Activated T-cell treated with anti-CD3 and anti-CD28 coated beads, Interleukin-2, amount 50 U/mL, for 4 hours (primary cell): ENCODE results near the gene RAD51B. TPM values are rescaled to one million over a fixed set of nuclear protein-coding genes. Genes with fewer than 3 reads are reported as not detected.

Experiments used
- ATAC-seq, 2 donors: fragments of 200-7000 bp; cut with Tn5 transposase; one replicate each; pipeline ENCODE4 v1.10.0; 2021
- DNase-seq: peaks from one replicate; pipeline ENCODE4 v3.0.0-alpha.2; 2020
- H3K27me3 Mint-ChIP-seq: one replicate; pipeline ENCODE4 v1.8.0; 2021; ENCODE audit warnings: low read depth, mixed read lengths
- H3K36me3 Mint-ChIP-seq: one replicate; pipeline ENCODE4 v1.8.0; 2022; ENCODE audit warnings: mixed read lengths; ENCODE audit not compliant: insufficient read depth
- H3K4me1 Mint-ChIP-seq: one replicate; pipeline ENCODE4 v1.8.0; 2021; ENCODE audit warnings: low read depth, mixed read lengths
- H3K4me3 Mint-ChIP-seq: one replicate; pipeline ENCODE4 v1.8.0; 2021; ENCODE audit warnings: mild to moderate bottlenecking, moderate library complexity, mixed read lengths
- H3K9me3 Mint-ChIP-seq: one replicate; pipeline ENCODE4 v1.8.0; 2021; ENCODE audit warnings: mixed read lengths
- total RNA-seq, 3 donors: library from RNA; stranded (reverse); gene quantifications; one replicate each; pipeline ENCODE4 v1.2.1, GENCODE V29; 2021

The RAD51B gene
- total RNA-seq, 3 donors from 2014 or later, result 10.6 to 16.1 (median 14.2) TPM

DNA sequence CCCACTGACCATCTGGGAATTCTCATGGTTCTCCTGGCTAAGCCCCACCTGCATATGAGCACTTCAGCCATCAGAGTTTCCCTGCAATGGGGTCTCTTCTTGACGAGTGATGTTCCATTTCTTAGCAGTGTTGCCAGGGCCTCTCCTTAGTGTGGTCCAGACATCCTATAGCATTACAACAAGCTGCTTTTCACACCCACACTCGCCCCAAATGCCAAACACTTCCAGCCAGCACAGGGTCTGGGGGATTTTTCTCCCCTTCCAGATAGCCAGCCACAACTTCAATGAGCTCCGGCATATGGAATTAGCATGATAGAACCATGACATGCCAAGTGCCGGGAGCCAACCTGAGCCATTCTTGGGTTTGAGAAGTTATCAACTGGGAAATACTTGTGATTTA, 705.9 kb downstream of the RAD51B start:
- H3K36me3 Mint-ChIP-seq, result peaks cover 2% of the 10 kb centered on the region

DNA sequence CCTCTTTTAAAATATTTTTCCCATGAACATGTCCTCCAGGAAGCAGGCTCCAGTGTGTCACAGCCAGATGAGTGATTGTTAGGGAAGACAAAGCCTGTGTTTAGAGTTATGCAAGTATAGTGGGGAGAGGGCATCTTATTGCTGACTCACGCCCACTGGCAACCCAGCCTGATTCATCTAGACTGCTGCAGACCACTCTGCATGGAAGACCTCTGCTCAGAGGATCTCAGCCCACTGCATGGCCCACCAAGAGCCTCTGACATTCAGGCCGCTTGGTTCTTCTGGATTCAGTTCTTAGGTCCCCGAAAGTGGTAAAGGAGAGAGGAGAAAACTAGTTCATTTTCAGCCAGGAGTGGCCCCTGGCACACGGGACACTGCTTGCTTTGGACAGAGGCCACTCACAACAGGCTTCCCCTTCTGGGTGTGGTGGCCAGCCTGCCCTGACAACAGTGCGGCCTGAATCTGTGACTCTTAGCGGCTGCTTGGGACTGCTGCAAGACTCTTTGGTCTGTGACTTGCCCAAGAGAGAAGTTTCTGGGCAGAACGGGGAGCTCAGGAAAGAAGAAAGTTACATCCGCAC, 707.0 kb downstream of the RAD51B start:
- DNase-seq (no peak), ATAC-seq (no peak)
- Mint-ChIP-seq H3K9me3 (peaks cover 11% of the 10 kb centered on the region), H3K36me3 (peaks cover 3% of the 10 kb centered on the region), H3K4me1 (peaks cover 2% of the 10 kb centered on the region), H3K27me3 (no peaks in the 10 kb centered on the region), H3K4me3 (no peak overlapping the region)

More for the DNA sequence above, 705.9 kb downstream of the RAD51B start:
- ATAC-seq, result no peak
- Mint-ChIP-seq H3K4me3 (no peak overlapping the region), H3K9me3 (peaks cover 7% of the 10 kb centered on the region), H3K27me3 (no peaks in the 10 kb centered on the region), H3K4me1 (peaks cover 5% of the 10 kb centered on the region)
- no peak for DNase-seq

DNA sequence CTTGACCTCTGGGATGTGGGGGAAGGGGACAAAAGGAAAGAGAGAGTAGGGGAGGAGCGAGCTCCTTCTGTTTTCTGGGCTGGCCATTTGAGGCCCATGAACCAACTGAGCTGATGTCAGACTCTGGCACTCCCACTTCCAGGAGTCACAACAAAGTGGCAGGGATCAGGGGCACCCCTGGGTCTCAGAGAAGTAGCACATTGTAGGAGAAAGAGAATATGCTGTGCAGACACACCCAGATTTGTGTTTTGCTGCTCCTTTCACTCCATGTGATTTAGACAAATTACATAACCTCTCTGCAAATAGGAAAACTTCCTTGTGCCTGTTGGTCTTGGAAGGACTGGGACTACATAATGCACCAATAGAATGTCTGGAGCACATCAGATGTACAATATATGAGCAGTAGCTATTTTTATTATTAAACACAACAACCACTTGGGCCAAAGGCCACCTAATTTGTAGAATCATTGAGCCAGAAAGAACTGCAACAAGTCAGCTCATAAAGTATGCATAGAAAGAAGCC, 707.8 kb downstream of the RAD51B start:
- ATAC-seq, result no peak
- no peak for DNase-seq
- H3K9me3 Mint-ChIP-seq, result peaks cover 11% of the 10 kb centered on the region
- H3K27me3 Mint-ChIP-seq, result no peaks in the 10 kb centered on the region
- H3K4me3 Mint-ChIP-seq, result no peak overlapping the region
- peaks cover 2% of the 10 kb centered on the region for H3K4me1 Mint-ChIP-seq
- peaks cover 3% of the 10 kb centered on the region for H3K36me3 Mint-ChIP-seq

DNA sequence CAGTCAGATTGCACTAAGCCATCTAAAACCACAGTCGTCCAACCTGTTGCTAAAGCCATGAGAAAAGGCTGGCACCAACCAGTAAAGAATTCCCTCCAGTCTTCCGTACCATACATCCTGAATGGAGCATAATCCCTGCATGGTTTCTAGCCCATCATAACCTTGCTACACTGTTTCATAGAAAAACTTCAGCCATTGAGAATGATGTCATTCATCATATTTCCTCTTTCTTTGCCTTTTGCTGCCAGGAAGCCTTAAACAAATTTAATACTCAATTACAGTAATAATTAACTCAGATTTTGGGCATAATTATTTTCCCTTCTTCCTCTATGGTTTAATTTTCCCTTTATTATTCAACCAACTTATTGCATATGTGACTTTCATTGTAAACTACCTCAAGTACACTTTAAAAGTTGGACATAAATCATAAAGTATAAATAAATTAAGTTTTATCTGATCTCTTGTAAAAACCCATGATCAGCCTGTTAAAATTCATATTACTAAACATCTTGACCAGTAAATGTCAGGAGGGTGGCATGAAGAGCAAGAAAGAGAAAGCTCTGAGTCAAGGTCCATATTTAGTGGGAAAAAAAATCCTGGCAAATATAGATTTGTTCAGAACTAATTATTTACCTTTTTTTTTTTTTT, 708.6 kb downstream of the RAD51B start:
- no peak for ATAC-seq
- no peak for DNase-seq
- Mint-ChIP-seq H3K27me3 (no peaks in the 10 kb centered on the region), H3K4me3 (no peak overlapping the region), H3K9me3 (peaks cover 11% of the 10 kb centered on the region), H3K4me1 (peaks cover 2% of the 10 kb centered on the region), H3K36me3 (peaks cover 3% of the 10 kb centered on the region)

DNA sequence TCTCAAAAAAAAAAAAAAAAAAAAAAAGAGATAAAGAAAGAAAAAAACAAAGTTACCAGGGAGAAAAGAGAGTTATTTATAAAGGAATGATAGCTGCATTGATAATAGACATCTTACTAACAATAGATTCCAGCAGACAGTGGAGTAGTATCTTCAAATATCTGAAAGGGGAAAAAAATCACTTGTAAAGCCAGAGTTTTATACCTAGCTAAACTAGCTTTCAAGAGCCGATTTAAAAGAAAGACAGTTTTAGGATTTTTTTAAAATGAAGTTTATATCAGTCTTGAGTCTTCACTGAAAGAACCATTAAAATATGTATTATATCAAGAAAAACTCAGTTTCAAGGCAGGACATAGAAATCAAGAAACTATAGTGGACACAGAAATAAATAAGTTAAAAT, 710.9 kb downstream of the RAD51B start:
- Mint-ChIP-seq H3K9me3 (peaks cover 11% of the 10 kb centered on the region), H3K27me3 (no peaks in the 10 kb centered on the region), H3K36me3 (peaks cover 3% of the 10 kb centered on the region), H3K4me1 (peaks cover 2% of the 10 kb centered on the region), H3K4me3 (no peak overlapping the region)
- no peak for ATAC-seq
- DNase-seq, result no peak

DNA sequence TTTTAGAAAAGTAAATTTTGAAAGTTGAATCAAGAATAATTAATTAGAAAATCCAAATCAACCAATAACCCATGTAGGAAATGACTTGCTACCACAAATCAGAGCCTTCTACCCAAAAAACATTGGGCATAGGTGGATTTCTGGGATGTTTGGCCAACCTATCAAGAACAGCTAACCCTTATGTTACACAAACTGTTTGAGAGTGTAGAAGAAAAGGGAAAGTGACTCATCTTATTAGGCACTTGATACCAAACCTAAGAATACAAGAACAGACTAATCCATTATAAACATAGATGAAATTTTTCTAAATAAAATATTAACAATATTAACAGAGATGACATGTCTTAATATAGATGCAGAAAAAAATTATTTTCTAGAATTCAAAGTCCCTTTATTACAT, 712.9 kb downstream of the RAD51B start:
- H3K4me3 Mint-ChIP-seq, result no peak overlapping the region
- DNase-seq (no peak), ATAC-seq (no peak)
- peaks cover 2% of the 10 kb centered on the region for H3K4me1 Mint-ChIP-seq
- H3K9me3 Mint-ChIP-seq, result peaks cover 11% of the 10 kb centered on the region
- H3K27me3 Mint-ChIP-seq, result no peaks in the 10 kb centered on the region
- H3K36me3 Mint-ChIP-seq, result peaks cover 3% of the 10 kb centered on the region

DNA sequence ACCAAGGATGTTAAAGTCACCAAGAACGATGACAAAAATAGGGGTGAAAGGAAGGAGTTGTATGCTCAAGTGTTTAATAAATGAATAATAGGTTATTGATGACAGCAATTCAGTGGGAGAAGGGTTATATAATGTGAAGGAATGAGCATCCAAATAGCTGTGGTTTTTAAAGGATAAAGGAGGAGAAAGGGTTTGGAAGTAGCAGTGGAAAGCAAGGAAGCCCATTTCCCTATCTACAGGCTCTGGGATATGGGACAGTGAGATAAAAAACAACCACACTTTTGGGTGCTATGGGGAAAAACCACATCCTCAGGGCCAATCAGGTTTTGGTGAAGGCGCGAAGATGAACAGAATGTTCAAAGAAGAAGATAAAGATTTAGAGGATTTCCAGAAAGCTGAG, 714.7 kb downstream of the RAD51B start:
- Mint-ChIP-seq H3K4me1 (no peaks in the 10 kb centered on the region), H3K9me3 (peaks cover 11% of the 10 kb centered on the region), H3K4me3 (no peak overlapping the region), H3K36me3 (peaks cover 3% of the 10 kb centered on the region), H3K27me3 (no peaks in the 10 kb centered on the region)
- ATAC-seq (no peak), DNase-seq (no peak)

DNA sequence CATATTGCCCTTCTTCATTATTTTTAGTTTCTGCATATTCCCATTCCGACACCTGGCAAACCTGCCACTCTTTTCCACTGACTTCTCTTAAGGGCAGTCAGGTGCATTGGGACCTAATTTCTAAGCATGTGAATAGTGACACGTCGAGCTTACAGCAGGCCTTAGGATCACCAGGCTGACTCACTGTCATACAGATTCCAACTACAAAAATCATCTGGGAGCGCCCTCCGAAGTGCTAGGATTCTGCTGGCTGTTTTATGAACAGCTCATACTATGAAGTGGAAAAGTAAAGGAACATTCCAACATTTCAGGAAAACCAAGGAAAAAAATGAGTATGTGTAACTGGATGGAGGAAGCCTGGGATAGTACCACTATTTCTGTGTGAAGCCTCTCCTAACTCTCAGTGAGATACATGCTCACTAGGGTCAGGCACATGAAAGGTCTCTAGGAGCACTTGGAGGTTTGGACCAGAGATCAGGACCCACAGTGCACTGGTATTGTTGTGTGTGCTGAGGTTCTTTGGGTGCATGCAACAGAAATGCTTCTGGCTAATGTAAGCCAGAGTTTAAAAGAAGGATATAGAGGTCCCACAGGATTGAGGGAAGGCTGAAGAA, 715.9 kb downstream of the RAD51B start:
- H3K4me1 Mint-ChIP-seq, result no peaks in the 10 kb centered on the region
- H3K27me3 Mint-ChIP-seq, result no peaks in the 10 kb centered on the region
- H3K4me3 Mint-ChIP-seq, result no peak overlapping the region
- peaks cover 5% of the 10 kb centered on the region for H3K9me3 Mint-ChIP-seq
- ATAC-seq, result no peak
- H3K36me3 Mint-ChIP-seq, result peaks cover 1% of the 10 kb centered on the region
- DNase-seq, result no peak

DNA sequence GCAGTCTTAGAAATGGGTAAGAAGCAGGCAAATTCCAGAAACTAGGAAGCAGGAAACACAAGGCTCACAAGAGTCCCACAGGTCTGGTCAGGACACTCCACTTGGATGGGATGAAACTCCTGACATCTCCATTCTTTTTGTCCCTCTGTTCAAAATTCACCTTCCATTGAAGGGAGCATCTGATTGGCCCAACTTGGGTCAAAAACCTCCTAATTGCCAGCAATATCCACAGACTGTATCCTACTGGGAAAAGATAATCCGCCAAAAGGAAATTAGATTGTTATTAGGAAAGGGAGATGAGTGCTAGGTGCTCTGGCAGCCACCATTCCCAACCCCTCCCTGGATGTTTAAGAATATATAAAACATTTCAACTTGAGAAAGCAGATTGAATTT, 716.4 kb downstream of the RAD51B start:
- ATAC-seq, result no peak
- Mint-ChIP-seq H3K9me3 (peaks cover 2% of the 10 kb centered on the region), H3K4me3 (no peak overlapping the region), H3K36me3 (no peaks in the 10 kb centered on the region), H3K27me3 (no peaks in the 10 kb centered on the region), H3K4me1 (no peaks in the 10 kb centered on the region)
- no peak for DNase-seq

DNA sequence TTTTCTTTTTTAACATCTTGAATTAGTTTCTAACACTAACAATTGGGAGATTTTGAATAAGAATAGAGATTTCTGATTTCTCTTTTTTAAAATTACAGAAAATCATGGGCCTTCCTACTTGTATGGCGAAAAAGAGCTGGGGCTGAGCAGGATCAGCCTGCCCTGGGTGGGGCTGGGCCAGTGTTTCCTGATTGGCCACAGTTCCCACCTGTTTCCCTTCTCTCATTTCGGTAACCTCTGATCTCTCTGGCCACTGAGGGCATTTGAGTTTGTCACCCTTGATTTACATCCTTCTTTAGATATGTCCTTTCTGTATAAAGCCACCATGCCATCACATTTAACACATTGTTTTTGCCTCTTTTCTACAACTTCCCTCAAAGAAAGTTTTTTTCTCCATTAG, 719.1 kb downstream of the RAD51B start:
- no peak for ATAC-seq
- H3K27me3 Mint-ChIP-seq, result no peaks in the 10 kb centered on the region
- DNase-seq, result no peak
- no peaks in the 10 kb centered on the region for H3K4me1 Mint-ChIP-seq
- H3K36me3 Mint-ChIP-seq, result no peaks in the 10 kb centered on the region
- no peaks in the 10 kb centered on the region for H3K9me3 Mint-ChIP-seq
- no peak overlapping the region for H3K4me3 Mint-ChIP-seq

DNA sequence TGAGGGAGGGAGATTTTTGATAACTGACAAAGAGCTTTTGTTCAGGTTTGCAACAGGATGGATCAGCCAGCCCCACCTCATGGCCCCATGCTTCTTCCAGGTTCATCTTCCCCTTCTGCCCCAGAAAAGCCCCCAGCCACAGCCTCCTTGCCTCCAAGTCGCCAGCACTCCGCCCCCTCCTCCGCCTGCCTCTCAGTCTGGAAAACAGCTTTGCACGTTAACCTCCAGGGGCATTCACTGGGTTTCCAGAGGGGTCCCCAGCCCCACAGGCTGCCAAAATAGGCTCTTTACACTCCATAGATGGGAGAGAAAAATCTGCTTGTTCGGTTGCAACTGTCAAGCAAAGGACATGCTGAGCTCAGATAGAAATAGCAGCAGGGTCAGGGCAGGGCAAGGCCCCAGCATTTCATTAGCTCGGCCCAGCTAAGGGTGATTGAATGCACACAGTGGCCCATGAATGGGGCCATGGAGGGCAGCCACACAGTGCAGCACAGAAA, 719.7 kb downstream of the RAD51B start:
- no peaks in the 10 kb centered on the region for H3K36me3 Mint-ChIP-seq
- ATAC-seq, result no peak
- H3K9me3 Mint-ChIP-seq, result no peaks in the 10 kb centered on the region
- H3K4me1 Mint-ChIP-seq, result no peaks in the 10 kb centered on the region
- DNase-seq, result no peak
- H3K4me3 Mint-ChIP-seq, result no peak overlapping the region
- no peaks in the 10 kb centered on the region for H3K27me3 Mint-ChIP-seq

DNA sequence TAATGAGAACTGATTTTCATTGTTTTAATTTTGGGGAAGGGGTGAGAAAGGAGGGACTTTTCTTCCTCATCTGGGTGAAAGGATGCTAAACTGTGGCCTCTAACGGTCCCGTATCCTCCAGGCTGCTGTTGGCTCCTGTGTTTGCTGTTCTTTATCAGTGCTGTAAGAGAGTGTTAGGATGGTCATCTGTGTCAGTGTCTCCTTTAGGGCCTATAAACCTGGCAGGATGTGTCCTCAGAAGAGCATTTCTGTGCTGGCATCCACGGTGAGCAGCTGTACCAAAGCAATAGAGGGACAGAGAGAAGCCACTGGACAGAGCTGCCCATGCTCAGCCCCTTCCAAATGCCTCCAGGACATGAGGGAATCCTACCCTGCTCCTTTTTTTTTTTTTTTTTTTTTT, 720.2 kb downstream of the RAD51B start:
- ATAC-seq (no peak), DNase-seq (no peak)
- Mint-ChIP-seq H3K36me3 (no peaks in the 10 kb centered on the region), H3K4me3 (no peak overlapping the region), H3K27me3 (no peaks in the 10 kb centered on the region), H3K9me3 (no peaks in the 10 kb centered on the region), H3K4me1 (no peaks in the 10 kb centered on the region)

DNA sequence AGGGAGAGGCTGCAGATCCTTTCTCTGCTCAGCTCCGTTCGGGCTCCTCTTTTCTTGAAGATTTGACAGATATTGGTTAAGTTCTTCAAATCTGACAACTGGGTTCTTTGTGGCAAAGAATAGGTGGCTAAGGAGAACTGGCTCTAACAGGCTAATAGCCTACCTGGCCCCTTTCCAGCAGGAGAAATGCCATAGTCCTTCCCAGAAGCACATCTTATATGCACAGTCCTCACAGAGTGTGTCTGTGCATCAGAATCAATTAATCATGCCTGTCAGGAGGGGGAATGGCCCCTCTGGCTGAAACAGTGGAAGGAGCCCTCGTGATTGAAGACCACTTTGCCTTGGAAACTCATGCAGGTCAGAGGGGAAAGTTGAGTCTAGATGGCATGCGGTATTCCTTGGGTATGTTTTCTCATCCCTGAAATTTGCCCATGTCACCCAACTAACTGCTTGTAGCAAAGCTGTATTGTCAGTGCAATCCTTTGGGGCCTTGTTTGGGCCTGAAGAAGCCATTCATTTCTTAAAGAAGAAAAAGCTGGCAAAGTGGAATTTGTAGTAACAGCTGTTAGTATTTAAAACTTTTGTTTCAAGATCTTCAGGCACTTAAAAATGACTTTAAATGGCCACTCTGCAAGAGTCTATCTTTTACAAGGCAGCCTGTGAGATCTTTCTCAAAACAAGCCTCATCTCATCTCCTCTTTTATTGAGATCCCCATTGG, 721.8 kb downstream of the RAD51B start:
- no peaks in the 10 kb centered on the region for H3K9me3 Mint-ChIP-seq
- no peaks in the 10 kb centered on the region for H3K27me3 Mint-ChIP-seq
- no peaks in the 10 kb centered on the region for H3K36me3 Mint-ChIP-seq
- H3K4me3 Mint-ChIP-seq, result no peak overlapping the region
- DNase-seq (no peak), ATAC-seq (no peak)
- H3K4me1 Mint-ChIP-seq, result no peaks in the 10 kb centered on the region

DNA sequence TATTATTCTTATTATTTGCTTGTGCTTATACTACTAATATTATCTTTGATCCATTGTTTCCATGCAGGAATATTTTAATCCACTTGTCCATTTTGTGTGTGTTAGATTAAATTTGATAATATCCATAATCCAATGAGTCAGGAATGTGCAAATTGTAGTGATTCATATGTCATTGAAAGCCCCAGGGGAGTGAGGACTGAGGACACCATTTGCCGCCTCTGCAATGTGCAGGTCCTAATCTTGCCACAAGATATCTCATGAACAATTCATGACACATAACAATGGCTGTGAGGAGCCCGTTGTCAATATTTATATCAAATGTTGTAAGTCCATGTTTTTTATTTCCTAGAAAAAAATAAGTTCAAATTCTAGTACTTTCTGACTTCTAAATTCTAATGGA, 722.8 kb downstream of the RAD51B start:
- no peak for ATAC-seq
- DNase-seq, result no peak
- no peaks in the 10 kb centered on the region for H3K36me3 Mint-ChIP-seq
- no peaks in the 10 kb centered on the region for H3K27me3 Mint-ChIP-seq
- no peaks in the 10 kb centered on the region for H3K4me1 Mint-ChIP-seq
- no peaks in the 10 kb centered on the region for H3K9me3 Mint-ChIP-seq
- no peak overlapping the region for H3K4me3 Mint-ChIP-seq
